NCI-H187 treated with DMSO at 0.1 percent for 48 hours (cell line): Measurements from ENCODE around the gene TCP11.
"Not testable (repeated sequence)": the region's sequence is repeated elsewhere in the genome, so short reads cannot be mapped to it uniquely, and the experiment has no call there.

Source experiments
- DNase-seq: peaks from one replicate; lab custom pipeline; 2025; lab: John Stamatoyannopoulos, UW

The TCP11 gene

DNA sequence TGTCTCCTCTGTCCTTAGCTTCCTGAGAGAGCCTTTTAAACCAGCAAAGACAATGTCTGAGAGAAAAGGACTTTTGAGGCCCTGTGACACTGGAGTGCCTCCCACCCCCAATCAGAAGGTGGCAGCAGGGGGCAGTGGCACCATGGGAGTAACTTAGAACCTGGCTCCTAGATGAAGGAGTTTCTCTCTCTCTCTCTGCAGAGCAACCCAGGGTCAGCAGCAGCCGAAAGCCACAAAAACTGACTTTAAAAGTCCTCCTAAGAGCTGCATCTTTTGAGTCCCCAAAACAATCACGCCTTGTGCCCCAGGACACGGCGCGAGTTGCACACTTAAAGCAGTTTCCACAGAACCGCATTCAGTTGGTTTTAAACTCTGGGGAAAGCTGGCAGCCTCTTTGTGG, 5.3 kb upstream of the TCP11 start:
- no peak for DNase-seq

DNA sequence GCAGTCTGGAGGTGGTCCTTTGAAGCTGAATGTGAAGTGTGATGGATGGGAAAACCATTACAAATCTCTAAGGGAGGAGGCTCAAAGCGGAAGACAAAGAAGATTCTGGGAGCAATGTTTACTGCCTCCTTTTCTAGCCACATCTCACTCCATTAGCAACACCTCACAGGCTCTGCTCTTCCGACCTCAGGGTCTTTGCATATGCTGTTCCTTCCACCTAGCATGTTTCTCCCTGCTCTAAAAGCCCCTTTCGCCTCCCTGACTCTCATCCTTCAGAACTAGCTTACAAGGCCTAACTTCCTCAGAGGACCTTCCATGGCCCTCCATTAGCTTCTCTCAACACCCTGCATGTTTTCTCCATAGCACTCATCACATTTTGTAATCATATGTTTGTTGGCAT, 4.6 kb upstream of the TCP11 start:
- DNase-seq = no peak

DNA sequence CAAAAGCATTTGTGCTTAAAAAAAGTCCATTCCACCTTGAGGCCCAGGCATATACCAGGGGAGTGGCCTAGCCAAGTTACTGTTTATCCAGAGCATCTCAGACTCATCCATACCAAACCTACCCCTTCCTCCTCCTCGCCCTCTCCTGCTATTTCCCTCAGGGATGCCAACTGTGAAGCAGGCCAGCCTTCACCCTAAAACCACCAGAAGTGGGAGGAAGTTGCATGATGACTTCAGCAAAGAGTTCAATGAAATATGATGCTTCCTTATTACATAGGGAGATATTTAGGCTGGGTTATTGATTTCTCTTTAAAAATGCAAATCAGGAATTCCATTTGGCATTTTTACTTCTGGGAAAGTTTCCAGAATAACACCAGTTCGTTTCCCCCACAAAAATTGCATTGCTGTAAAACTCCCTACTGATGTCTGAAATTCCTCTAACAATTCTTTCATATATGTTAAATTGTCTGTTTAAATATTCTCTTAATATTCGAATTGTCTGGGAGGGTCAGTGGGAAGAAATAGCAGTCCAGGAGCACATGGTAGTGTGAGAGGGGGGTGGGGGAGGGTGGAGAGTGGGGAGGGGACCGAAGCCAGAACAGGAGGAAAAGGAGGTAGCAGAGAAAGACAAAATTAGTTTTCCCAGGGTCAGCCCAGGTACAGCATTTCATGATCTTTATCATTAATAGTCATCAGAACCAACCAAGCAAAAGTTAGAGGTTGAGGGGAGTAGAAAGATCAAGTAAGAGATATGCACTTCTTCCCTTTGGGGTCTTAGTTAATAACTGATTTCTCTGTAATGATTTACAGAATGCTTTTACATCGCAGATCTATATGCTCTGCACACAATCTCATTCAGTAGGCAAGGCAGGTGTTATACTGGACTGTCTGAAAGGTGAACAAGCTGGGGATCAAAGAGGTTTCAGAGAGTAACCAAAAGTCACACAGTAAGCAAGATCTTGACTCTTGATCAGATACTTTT, 1.7 kb upstream of the TCP11 start:
- DNase-seq = no peak

DNA sequence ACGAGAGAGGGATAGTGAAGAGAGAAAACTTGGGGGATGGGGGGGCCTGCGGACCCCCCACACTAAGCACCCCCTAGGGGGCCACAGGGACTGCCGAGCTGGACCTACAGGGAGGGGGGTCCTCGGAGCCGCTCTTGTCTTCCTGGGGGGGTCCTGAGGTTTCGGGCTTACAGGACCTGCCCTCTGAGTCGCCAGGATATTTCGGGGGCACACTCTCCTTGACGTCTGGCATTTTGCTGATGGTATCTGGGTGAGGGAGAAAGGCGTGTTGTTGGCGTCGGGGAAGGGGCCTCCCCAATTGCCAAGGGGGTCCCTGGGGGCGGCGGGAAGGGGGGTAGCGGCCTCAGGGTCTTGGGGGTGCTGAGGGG, 516 bp downstream of the TCP11 start:
- DNase-seq = no peak

DNA sequence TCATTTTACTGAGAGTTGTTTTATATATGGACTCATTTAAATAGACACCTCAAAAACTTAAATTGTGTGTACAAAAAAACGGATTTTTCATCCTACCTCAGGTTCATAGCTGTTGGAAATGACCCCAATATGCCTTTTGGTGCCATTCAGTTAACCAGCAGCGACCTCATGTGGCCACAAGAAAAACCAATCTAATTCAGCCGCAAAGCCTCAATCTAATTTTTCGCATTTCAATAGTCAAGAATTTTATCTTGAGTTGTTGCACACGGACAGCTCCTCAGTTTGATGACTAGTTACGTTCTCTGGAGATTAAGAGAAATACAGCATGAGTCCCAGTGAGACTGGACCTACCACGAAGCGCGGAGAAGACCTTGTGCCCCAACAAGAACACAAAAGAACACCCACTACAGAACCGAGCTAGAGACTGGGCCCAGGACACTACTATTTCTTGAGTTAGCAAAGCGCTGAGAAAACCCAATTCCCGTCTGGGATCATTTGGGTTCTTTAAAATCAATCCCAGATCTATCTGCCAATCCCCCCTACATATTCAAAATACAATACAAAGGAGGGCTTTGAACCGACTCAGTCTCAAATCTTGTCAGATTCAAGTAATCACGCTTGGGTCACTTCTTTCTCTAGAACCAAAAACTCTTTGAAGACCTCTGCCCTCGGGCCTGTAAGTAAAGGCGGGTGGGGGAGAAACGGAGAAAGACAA, 1.1 kb downstream of the TCP11 start:
- DNase-seq = no peak

DNA sequence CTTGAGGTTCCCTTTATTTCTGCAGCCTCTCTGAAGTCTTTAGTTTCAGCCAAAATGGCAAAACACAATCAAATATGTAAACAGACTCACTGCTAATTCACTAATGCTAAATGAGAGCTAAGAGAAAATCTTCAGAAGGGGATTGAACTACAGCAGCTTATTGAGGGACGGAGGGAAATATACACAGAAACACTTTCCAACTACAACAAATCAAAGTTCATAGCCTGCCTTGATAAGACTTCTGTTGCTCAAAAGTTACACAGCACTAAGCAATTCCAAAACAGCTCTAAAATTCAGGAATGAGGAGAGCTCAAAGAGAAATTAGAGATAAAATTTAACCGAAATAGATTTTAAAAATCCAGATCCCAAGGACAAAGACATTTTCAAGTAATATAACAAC, 1.7 kb downstream of the TCP11 start:
- DNase-seq = no peak

DNA sequence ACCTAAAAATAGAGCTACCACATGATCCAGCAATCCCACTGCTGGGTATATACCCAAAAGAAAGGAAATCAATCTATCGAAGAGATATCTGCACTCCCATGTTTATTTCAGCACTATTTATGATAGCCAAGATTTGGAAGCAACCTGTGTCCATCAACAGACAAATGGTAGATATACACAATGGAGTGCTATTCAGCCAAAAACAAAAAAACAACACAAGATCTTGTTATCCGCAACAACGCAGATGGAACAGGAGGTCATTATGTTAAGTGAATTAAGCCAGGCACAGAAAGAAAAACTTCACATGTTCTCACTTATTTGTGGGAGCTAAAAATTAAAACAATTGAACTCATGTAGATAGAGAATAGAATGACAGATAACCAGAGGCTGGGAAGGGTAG, 2.9 kb downstream of the TCP11 start:
- DNase-seq = not testable (repeated sequence)

DNA sequence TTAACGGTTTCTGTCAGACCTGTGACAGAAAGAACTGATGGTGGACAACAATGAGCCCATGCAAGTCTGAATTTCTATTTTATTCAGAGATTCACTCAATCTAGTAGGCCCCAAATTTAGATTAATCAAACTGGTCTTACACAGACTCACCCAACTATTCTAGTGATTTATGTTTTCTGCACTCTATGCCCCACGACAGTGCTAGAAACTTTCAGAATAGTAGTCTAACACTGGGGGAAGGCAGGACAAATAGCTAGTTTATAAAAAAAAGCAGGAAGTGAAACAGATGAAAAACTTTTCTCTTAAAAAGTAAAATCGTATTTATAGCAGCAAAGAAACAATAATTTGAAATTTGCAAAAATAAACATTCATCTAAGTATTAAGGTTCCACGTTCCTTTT, 5.0 kb downstream of the TCP11 start:
- DNase-seq = no peak

DNA sequence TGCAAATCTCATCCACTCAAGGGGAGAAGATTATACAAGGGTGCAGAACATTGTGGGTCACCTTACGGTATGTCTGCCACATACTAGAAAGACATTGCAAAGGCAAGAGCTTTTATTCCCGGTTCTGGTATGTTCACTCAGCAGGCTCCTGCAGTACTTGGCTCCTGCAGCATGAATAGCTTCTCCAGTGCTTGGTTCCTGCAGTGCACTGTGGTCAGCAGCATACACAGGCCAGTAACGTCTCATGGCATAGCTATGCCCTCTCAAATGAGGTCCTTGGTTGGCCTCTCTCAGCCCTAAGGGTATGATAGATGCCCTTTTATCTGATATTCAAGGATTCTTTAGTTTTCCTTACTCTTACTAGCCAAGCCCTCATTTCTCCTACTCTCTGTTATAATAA, 12.6 kb downstream of the TCP11 start:
- DNase-seq = no peak

DNA sequence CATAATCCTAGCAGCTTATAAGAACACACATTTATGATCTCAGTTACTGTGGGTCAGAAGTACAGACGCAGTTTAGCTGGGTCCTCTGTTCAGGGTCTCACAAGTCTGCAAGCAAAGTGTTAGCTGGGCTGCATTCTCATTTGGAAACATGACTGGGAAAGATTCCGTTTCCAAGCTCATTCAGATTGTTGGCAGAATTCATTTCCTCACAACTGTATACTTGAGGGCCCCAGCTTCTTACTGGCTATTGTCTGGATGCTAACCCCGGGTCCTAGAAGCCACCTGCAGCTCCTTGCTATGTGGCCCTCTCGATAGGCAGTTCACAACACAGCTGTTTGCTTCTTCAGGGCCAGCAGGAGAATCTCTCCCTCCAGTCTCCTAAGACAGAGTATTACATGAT, 13.1 kb downstream of the TCP11 start:
- no peak for DNase-seq

DNA sequence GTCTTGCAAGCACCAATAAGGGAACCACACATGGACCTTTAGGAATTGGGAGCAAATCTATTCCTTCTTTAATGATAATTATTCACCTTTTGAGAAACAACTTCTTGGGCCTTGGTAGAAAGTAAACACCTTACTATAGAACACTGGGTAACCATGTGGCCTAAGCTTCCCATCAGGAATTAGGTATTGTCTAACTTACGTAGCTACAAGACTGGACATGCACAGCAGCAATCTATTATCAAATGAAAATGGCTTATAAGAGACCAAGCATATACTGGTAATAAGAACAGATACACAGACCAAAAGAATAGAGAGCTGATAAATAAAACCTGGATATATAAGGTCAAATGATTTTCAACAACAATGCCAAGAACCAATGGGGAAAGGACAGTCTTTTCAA, 16.8 kb downstream of the TCP11 start:
- no peak for DNase-seq

DNA sequence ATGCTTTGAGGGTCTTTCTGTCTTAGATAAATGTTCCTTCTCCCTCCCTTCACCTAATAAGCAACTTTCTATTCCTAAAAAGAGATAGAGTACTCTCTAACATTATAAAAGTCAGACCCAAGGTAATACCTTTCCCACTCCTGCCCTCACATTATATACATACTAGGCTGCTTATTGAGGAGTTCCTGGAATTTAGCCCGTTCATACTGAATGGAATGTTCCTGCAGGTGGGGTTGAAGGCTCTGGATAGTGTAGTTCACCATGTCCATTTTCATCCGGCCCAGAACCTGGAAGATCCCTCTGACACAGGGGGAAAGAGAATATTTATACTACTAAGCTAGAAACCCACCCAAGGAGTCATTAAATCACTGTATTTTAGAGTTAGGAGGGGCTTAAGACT, 20.4 kb downstream of the TCP11 start:
- no peak for DNase-seq

DNA sequence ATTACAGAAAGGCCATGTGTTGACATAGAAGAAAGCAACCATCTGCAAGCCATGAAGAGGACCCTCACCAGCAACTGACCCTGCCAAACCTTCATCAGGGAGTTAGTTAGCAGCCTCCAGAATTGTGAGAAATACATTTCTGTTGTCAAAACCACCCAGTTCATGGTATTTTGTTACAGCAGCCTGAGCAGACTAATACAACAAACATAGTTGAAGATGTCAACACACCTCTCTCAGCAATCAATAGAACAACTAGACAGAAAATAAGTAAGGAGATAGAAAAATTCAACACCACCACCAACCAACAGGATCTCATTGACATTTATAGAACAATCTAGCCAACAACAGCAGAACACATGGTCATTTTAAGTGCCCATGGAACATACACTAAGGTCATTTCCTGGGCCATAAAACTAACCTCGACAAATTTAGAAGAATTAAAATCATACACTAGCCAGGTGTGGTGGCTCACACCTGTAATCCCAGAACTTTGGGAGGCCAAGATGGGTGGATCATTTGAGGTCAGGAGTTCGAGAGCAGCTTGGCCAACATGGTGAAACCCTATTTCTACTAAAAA, 32.7 kb downstream of the TCP11 start:
- DNase-seq = no peak

DNA sequence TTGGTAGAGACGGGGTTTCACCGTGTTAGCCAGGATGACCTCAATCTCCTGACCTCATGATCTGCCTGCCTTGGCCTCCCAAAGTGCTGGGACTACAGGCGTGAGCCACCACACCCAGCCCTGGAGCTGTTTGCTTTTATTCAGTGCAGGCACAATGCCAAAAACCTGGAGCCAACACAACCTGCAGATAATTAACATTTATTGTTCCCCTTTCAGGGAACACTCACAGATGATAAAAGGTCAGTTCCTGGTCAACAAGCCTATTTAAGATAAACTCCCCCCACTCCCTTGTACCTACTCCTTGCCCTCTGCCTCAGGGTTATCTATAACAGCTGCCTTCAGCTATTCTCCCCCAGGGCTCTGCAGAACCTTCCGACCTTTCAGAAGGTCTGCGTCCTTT, 33.4 kb downstream of the TCP11 start:
- DNase-seq = not testable (repeated sequence)

DNA sequence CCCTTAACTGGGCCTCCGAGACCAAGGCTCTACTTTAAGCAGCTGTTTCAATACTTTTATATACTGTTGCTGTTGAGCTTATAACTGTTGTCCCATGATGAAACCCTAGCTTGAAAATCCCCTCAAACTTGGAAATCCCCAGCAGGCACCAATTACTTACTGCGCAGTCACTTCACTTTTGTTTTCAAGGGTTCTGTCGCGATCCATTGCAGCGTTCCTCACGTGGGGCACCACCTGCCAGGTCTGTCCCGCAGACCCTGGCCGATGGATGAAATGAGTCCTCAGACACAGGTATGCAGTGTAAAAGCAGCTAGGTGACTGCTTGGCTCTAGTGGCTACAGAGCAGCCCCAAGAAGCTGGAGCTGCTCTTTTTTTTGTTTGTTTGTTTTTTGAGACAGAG, 33.9 kb downstream of the TCP11 start:
- DNase-seq = not testable (repeated sequence)

DNA sequence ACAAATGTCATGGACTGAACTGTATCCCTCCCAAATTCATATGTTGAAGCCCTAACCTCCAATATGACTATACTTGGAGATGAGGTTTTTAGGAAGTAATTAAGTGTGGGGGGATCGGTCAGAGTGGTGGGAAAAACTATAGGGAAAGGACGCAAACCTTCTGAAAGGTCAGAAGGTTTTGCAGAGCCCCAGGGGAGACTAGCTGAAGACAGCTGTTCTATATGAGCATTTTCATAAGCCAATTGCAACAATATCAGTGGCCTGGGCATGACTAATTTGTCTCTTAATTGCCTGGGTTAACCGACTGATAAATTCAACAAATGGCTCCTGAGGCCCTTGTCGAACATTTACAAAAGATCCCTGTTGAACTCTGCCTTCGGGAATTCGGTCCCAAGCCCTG, 35.1 kb downstream of the TCP11 start:
- DNase-seq = not testable (repeated sequence)

DNA sequence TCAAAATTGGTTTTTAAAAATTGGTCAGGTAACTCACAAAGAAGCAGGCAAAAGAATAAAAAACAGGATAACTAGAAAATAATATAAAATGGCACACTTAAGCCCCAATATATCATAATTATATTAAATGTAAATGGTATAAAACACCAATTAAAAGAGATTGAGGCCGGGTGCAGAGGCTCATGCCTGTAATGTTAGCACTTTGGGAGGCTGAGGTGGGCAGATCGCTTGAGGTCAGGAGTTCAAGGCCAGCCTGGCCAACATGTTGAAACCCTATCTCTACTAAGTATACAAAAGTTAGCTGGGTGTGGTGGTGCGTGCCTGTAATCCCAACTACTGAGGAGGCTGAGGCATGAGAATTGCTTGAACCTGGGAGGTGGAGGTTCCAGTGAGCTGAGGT, 36.1 kb downstream of the TCP11 start:
- no peak for DNase-seq

DNA sequence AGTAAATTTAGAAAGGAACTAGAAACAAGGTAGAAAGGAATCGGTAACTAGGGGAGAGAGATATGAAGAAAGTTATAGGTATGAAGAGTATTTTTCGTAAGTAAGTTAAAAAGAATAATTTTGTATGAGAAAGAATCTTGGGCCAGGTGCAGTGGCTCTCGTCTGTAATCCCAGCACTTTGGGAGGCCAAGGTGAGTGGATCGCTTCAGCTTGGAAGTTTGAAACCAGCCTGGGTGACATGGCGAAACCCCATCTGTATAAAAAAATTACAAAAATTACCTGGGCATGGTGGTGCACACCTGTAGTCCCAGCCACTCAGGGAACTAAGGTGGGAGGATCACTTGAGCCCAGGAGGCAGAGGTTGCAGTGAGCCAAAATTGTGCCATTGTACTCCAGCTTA, 42.0 kb downstream of the TCP11 start:
- DNase-seq = no peak

DNA sequence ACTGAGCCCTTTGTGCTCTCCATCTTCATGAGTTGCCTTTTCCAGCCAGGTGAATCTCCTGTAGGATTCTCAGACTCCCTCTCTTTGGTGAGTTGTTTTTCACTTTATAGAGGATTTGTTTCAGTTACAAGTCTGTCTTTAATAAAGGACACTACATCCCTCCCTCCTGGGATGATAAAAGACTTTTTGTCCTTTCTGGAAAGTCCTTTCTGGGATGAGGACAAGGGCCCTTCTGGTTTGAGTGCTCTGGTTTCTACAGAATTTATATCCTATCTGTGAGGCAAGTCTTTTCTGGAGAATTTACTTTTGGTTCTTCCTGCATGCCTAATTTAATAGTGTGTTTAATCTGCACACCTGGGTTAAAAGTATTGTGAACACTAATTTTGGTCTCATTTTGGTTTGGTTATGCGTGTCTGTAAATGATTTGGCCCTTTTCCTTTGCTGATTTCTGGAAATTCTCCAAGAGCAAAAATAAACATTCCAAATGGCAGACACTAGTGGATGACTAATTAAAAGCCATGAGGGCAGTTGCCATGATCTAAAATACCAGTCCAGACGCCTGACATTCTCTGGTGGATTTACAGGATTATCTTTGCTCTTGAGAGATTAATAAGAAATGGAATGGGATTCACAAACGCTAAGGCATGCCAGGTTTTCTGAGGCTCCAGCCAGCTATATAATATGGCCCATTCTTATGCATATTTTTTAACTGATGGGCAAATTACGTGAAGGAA, 44.8 kb downstream of the TCP11 start:
- no peak for DNase-seq

DNA sequence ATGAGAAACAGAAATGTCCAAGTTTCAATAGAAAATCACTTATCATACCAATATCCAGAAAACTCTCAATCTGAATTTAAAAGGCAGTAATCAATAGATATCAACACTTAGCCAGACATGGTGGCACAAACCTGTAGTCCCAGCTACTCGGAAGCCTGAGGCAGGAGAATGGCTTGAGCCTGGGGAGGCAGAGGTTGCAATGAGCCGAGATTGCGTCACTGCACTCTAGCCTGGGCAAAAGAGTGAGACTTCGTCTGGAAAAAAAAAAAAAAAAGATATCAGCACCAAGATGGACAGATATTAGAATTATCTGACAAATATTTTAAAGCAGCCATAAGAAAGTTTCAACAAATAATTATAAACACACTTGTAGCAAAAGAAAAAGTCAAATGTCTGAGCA, 47.0 kb downstream of the TCP11 start:
- DNase-seq = no peak

DNA sequence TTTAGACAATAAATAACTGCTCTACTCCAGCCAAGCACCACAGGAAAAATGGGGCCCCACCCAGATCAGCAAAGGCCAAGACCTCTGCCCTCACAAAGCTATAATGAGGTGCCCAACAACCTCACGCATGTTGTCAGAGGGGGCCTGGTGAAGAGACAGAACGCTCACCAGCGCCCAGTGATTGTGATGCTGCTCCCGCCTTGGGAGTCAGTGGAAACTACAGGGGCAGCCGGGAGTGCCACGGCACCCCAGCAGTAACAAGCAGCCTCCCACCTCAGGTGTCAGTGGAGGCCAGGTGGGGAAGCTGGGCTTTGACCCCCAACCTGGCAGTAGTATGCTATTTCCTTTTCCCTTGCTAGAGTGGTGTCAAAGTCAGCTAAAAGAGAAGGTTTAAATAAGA, 47.4 kb downstream of the TCP11 start:
- no peak for DNase-seq

DNA sequence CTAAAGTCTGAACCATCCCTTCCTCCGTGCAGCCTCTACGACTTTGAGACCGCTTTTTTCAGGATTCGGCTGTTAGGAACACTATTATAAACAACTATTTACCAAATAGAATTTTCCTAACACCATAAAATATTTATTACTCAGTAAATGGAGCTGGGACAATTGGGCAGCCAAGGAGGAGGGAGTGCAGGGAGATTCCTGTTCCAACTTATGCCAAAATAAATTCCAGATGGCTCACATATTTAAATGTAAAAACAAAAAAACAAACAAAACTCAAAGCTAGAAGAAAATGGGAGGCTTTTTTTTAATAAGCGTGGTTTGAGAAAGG, 48.1 kb downstream of the TCP11 start:
- no peak for DNase-seq
